Muscle layer of colon (tissue), 2 donors: ENCODE results near the gene PEX11G.
"Not testable (repeated sequence)": the region's sequence is repeated elsewhere in the genome, so short reads cannot be mapped to it uniquely, and the experiment has no call there.

ENCODE experiments used
- H3K27ac ChIP-seq: one replicate; pipeline ENCODE4 v1.7.0; 2013; ENCODE audit warnings: low read depth, mild to moderate bottlenecking, low read length, moderate library complexity
- H3K27me3 ChIP-seq, 2 donors: one replicate each; pipeline ENCODE4 v1.7.0; 2013; ENCODE audit warnings: low read length in 2 of 2, mild to moderate bottlenecking in 2 of 2; ENCODE audit not compliant: insufficient read depth in 2 of 2, control insufficient read depth in 1 of 2
- H3K36me3 ChIP-seq: one replicate; pipeline ENCODE4 v1.7.0; 2013; ENCODE audit warnings: mild to moderate bottlenecking, low read length; ENCODE audit not compliant: insufficient read depth
- H3K4me1 ChIP-seq: one replicate; pipeline ENCODE4 v1.7.0; 2013; ENCODE audit warnings: mild to moderate bottlenecking, low read length; ENCODE audit not compliant: insufficient read depth
- H3K4me3 ChIP-seq, 2 donors: one replicate each; pipeline ENCODE4 v1.7.0; 2013; ENCODE audit warnings: low read length in 2 of 2, low read depth in 1 of 2, mild to moderate bottlenecking in 1 of 2, moderate library complexity in 1 of 2
- H3K9ac ChIP-seq: one replicate; pipeline ENCODE4 v1.7.0; 2013; ENCODE audit warnings: low read length
- H3K9me3 ChIP-seq: one replicate; pipeline ENCODE4 v1.7.0; 2013; ENCODE audit warnings: mild to moderate bottlenecking, low read length
- donor health status: abdominal sarcoma.
- donor health status: Adenocarcinoma of cecum.

The PEX11G gene

DNA sequence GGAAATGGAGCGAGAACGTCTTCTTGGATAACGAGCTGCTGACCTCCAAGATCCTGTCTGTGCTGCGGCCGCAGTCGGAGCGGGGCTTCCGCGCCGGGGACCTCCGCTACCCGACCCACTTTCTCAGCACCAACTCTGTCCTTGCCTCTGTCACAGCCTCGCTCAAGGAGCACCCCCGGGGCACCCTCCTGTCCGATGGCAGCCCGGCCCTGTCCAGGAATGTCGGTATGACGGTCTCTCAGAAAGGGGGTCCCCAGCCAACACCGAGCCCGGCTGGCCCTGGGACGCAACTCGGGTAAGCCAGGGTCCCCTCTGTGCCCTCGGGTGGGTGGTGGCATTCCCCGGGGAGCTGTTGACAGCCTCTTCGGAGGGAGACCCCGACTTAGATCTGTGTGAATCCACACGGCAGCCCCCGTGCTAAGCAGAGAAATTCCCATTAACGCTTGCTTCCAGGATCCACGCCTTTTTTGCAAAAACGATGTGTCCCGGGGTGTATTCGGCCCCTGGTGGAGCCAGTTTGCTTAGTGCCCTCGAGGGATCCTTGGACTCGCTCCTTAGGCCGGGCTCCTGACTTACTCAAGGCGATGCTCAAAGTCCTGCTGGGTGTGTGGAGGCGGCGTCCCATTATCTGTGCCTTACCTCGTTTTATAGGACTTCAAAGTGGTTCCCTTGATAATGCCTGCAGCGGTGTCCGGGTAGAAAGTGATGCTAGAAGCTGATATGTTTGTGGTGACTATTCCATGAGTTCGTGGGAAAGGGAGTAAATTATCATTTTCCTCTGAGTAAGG, 48.5 kb downstream of the PEX11G start:
- no peaks in the 10 kb centered on the region for H3K4me1 ChIP-seq
- no peak overlapping the region for H3K27ac ChIP-seq
- peaks cover 46% of the 10 kb centered on the region for H3K36me3 ChIP-seq
- H3K27me3 ChIP-seq, result no peaks in the 10 kb centered on the region
- H3K4me3 ChIP-seq, result no peak overlapping the region
- H3K9me3 ChIP-seq, result no peaks in the 10 kb centered on the region
- no peak overlapping the region for H3K9ac ChIP-seq

DNA sequence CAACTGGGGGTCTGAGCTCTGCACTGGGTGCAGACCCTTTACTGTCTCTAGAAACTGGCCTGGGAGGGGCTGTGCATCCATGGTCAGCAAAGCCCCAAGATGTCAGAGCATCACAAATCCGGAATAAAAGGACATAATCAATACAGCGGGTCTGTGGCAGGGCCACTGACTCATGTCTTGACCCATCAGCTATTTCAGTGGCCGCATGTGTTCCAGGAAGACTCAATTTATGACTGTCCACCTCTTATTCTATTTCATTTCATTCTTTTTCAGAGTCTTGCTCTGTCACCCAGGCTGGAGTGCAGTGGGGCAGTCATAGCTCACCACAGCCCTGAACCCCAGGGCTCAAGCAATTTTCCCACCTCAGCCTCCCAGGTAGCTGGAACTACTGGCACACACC, 53.2 kb downstream of the PEX11G start:
- Histone ChIP-seq H3K27me3 (no peaks in the 10 kb centered on the region), H3K4me1 (no peaks in the 10 kb centered on the region), H3K9ac (no peak overlapping the region), H3K27ac (no peak overlapping the region), H3K9me3 (no peaks in the 10 kb centered on the region), H3K4me3 (no peak overlapping the region), H3K36me3 (peaks cover 14% of the 10 kb centered on the region)

DNA sequence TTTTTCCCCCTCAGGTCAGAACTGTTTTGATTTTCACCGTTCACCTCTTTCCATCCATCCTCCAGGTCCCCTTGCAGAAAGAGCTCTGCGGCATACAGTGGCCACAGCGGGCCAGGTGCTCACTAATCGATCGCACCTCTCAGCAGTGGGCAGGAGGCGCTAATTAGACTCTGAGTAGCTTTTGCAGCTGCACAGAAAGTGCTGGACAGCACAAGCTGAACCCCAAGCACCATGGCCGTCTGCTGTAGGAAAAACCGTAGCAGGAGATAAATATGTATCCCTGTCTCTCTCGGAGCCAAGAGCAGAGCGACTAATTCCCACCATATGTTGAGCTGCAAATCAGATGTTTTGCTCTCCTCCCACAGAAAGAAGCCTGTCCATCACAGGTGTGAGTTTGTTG, 54.4 kb downstream of the PEX11G start:
- Histone ChIP-seq H3K36me3 (peaks cover 11% of the 10 kb centered on the region), H3K9me3 (no peaks in the 10 kb centered on the region), H3K4me1 (no peaks in the 10 kb centered on the region), H3K27me3 (no peaks in the 10 kb centered on the region), H3K4me3 (no peak overlapping the region), H3K9ac (no peak overlapping the region), H3K27ac (no peak overlapping the region)

DNA sequence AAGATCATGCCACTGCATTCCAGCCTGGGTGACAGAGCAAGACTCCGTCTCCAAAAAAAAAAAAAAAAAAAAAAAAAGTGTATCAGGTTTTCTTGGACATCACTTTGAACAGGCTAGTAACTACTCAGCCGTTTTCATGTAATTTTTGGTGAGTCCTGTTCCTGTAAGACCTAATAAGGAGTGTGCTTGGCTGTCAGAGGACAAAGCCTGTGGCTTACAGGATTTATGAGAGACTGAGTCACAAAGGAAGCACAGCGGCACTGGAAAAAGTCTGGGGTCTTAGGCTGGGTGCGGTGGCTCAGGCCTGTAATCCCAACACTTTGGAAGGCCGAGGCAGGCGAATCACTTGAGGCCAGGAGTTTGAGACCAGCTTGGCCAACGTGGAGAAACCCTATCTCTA, 55.4 kb downstream of the PEX11G start:
- not testable (repeated sequence) for H3K27ac ChIP-seq, H3K9ac ChIP-seq, H3K4me1 ChIP-seq, H3K27me3 ChIP-seq, H3K9me3 ChIP-seq, H3K4me3 ChIP-seq
- peaks cover 11% of the 10 kb centered on the region for H3K36me3 ChIP-seq

DNA sequence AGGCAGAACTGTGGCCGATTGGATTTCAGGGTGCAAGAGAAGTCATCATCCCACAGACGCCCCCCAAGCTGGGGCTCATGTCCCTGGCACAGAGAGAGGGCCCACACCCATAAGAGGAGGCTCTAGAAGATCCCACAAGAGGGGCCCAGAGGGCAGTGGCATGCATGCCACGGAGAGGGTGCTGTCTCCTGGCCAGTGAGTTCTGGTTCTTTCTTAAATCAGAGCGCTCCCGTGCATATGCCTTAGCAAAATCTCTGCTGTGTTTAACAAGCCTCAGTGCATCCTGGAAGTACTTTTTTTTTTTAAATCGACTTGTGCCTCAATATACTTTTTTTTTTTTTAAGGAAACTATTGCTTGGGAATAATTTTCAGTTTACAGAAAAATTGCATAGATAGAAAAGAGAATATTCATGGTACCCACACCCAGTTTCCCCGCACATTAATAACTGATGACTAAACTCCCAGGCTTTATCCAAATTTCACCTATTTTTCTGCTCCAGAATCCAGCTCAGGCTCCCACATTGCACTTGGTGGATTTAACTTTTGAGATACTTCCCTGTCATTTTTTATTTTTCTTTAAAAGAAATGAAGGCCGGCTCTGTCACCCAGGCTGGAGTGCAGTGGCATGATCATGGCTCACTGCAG, 59.1 kb downstream of the PEX11G start:
- Histone ChIP-seq H3K27me3 (no peaks in the 10 kb centered on the region), H3K9ac (no peak overlapping the region), H3K36me3 (peaks cover 7% of the 10 kb centered on the region), H3K27ac (no peak overlapping the region), H3K4me1 (no peaks in the 10 kb centered on the region), H3K4me3 (no peak overlapping the region), H3K9me3 (no peaks in the 10 kb centered on the region)

DNA sequence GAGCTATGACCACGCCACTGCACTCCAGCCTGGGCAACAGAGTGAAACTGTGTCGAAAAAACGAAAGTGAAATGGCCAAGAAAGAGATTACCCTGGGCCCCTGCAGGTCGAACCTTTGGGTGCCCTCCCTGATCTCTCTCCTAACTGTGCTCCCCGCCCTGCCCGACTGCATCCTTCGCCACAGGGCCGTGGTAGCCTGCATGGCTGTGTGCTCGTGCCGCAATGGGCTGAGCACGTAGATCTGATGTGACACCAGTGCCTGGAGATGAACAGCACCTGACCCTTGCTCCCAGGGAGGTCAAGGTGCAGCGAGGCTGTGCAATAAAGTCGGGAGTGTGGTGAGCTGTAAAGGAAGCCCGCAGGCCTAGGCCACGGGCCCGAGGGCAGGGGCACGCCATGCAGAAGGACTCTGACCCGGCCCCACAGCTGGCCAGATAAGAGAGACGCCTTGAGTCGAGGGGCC, 60.2 kb downstream of the PEX11G start:
- Histone ChIP-seq H3K4me1 (no peaks in the 10 kb centered on the region), H3K27ac (no peak overlapping the region), H3K9me3 (no peaks in the 10 kb centered on the region), H3K27me3 (no peaks in the 10 kb centered on the region), H3K9ac (no peak overlapping the region), H3K4me3 (no peak overlapping the region), H3K36me3 (peaks cover 7% of the 10 kb centered on the region)

DNA sequence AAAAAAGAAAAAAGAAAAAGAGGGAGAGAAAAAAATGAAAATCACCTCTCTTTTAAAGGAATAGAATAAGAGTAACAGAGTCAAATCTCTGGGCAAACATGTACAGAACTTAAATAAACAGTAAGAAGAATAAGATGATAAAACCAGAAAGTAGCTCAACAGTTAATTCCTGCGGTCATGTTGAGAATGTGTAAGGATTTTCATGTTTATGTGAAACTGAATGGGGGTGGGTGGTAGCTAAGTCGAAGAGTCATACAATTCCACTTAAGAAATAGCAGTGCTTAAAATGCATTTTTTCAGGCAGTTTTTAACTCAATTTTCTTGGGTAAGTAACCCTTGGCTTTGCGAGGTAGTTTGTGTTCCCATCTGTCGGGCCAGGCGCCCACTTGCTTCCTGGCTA, 60.9 kb downstream of the PEX11G start:
- H3K36me3 ChIP-seq, result peaks cover 10% of the 10 kb centered on the region
- H3K4me1 ChIP-seq, result no peaks in the 10 kb centered on the region
- no peak overlapping the region for H3K27ac ChIP-seq
- H3K27me3 ChIP-seq, result no peaks in the 10 kb centered on the region
- H3K9ac ChIP-seq, result no peak overlapping the region
- no peaks in the 10 kb centered on the region for H3K9me3 ChIP-seq
- no peak overlapping the region for H3K4me3 ChIP-seq

DNA sequence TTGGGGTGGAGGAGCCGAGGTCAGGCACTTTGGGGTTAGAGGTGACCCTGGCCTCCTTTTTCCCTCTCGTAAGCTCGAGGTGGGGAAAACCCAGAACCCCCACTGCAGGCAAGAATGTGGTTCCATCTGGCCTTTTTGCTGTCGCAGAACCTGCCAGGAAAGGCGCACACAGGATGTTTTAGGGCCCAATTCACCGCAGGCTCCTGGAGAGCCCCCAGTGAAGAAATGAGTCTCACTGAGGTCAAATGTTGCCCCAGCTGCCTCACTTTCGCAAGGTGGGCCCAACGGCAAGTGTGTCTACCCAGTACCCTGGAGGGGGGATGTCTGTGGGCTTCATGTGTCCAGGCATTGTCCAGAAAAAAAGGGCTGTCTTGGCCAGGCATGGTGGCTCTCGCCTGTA, 61.8 kb downstream of the PEX11G start:
- H3K27me3 ChIP-seq, result no peaks in the 10 kb centered on the region
- peaks cover 9% of the 10 kb centered on the region for H3K36me3 ChIP-seq
- no peaks in the 10 kb centered on the region for H3K4me1 ChIP-seq
- no peak overlapping the region for H3K4me3 ChIP-seq
- no peak overlapping the region for H3K9ac ChIP-seq
- no peaks in the 10 kb centered on the region for H3K9me3 ChIP-seq
- no peak overlapping the region for H3K27ac ChIP-seq
